Adrenal gland (tissue), 5 donors: Measurements from ENCODE around the gene GHR.

ENCODE experiments used
- POLR2A ChIP-seq, 2 donors: fragments of 450-650 bp; IDR thresholded peaks; one replicate each; pipeline ENCODE4 v1.6.1; 2017; ENCODE audit warnings: antibody characterized with exemption in 2 of 2, mild to moderate bottlenecking in 2 of 2, moderate library complexity in 1 of 2
- TF ChIP-seq, protein P1 (sequence below), 6 experiments: fragments of 450-650 bp in 4 of 6; fragments of 200-600 bp in 2 of 6; sonication (generic) in 1 of 6; IDR thresholded peaks; 1 replicate in 5 of 6; 2 replicates in 1 of 6; pipeline versions ENCODE4 v1.5.1 to v1.8.0; 2016 to 2021; ENCODE audit warnings: antibody characterized with exemption in 6 of 6, mild to moderate bottlenecking in 2 of 6, moderate library complexity in 1 of 6
- donor health status: DM: no; HTN: no; CAD: no.

DNA sequence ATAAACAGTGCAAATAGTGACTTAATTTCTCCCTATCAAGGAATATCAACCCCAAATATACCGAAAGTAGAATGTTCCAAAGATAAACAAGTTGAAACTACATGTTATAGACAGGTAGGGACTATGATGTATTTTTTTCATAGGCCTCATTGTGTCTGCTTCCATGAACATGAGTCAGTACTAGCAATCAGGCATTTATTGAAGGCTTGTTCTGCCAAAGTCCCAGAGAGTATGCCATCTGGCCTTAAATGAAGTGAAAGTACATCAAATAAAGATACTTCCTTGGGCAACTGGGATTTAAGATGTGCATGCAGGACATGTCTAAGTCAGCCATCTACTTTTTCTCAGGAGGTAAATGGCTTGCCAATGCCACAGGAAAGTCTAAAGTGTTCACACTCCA is 6.5 kb downstream of the GHR start:
- TF ChIP-seq, protein P1, sequence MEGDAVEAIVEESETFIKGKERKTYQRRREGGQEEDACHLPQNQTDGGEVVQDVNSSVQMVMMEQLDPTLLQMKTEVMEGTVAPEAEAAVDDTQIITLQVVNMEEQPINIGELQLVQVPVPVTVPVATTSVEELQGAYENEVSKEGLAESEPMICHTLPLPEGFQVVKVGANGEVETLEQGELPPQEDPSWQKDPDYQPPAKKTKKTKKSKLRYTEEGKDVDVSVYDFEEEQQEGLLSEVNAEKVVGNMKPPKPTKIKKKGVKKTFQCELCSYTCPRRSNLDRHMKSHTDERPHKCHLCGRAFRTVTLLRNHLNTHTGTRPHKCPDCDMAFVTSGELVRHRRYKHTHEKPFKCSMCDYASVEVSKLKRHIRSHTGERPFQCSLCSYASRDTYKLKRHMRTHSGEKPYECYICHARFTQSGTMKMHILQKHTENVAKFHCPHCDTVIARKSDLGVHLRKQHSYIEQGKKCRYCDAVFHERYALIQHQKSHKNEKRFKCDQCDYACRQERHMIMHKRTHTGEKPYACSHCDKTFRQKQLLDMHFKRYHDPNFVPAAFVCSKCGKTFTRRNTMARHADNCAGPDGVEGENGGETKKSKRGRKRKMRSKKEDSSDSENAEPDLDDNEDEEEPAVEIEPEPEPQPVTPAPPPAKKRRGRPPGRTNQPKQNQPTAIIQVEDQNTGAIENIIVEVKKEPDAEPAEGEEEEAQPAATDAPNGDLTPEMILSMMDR (IDR thresholded peaks at IDR 0.05) = no peak
- TF ChIP-seq POLR2A (IDR thresholded peaks at IDR 0.05) = no peak
